Hippocampal formation (tissue), 2 donors: ENCODE data around the gene GNAL.
A peak's percentile ranks its signal among the peaks of the same experiment; 100 is the strongest.
"Not testable (repeated sequence)": the region's sequence is repeated elsewhere in the genome, so short reads cannot be mapped to it uniquely, and the experiment has no call there.

Experiments used
- DNase-seq, 2 donors: peaks; one replicate each; lab custom pipeline; 2025; lab: John Stamatoyannopoulos, UW

GNAL gene

GRCh38 chr18:11850821-11851145 lies 161.7 kb downstream of the GNAL start:
- DNase-seq = peak in 1 of 2 donors; percentile 70

- DNase-seq = peak; percentile 94 to 96
Measured at GRCh38 chr18:11851146-11851805, 162.2 kb downstream of the GNAL start, which contains the start of gene CHMP1B. CHMP1B (plus strand) TSS chr18:11851413; CDS start chr18:11851512, 99 bp downstream.

- no peak for DNase-seq
Measured at GRCh38 chr18:11851806-11852337, 162.8 kb downstream of the GNAL start.

GRCh38 chr18:11854554-11854953 lies 165.5 kb downstream of the GNAL start:
- DNase-seq = not testable (repeated sequence)

GRCh38 chr18:11857177-11857887 lies 168.3 kb downstream of the GNAL start:
- DNase-seq = no peak

- DNase-seq = no peak
Measured at GRCh38 chr18:11859282-11859830, 170.3 kb downstream of the GNAL start.

- no peak for DNase-seq
Measured at GRCh38 chr18:11859903-11860407, 170.9 kb downstream of the GNAL start.

- no peak for DNase-seq
Measured at GRCh38 chr18:11860594-11861450, 171.8 kb downstream of the GNAL start.

GRCh38 chr18:11861583-11862288 lies 172.7 kb downstream of the GNAL start:
- no peak for DNase-seq

GRCh38 chr18:11862468-11863137 lies 173.5 kb downstream of the GNAL start:
- DNase-seq = no peak

GRCh38 chr18:11864471-11864870 lies 175.4 kb downstream of the GNAL start:
- DNase-seq = no peak

- no peak for DNase-seq
Measured at GRCh38 chr18:11865071-11865470, 176.0 kb downstream of the GNAL start.

GRCh38 chr18:11866329-11866728 lies 177.3 kb downstream of the GNAL start:
- DNase-seq = no peak

GRCh38 chr18:11866764-11867163 lies 177.7 kb downstream of the GNAL start:
- no peak for DNase-seq

GRCh38 chr18:11868230-11868629 lies 179.2 kb downstream of the GNAL start:
- no peak for DNase-seq

- no peak for DNase-seq
Measured at GRCh38 chr18:11871501-11871900, 182.4 kb downstream of the GNAL start.

- no peak for DNase-seq
Measured at GRCh38 chr18:11872479-11873136, 183.5 kb downstream of the GNAL start.

- no peak for DNase-seq
Measured at GRCh38 chr18:11873670-11874340, 184.7 kb downstream of the GNAL start.

GRCh38 chr18:11874676-11875075 lies 185.6 kb downstream of the GNAL start:
- DNase-seq = no peak
